Measurements from ENCODE around the gene ARID1B. TPM values are rescaled to one million over a fixed set of nuclear protein-coding genes. Genes with fewer than 3 reads are reported as not detected.
"Not testable (repeated sequence)": the region's sequence is repeated elsewhere in the genome, so short reads cannot be mapped to it uniquely, and the experiment has no call there.

Gene ARID1B
- total RNA-seq, 2 donors from 2014 or later, result 65.1 to 99.4 TPM

DNA sequence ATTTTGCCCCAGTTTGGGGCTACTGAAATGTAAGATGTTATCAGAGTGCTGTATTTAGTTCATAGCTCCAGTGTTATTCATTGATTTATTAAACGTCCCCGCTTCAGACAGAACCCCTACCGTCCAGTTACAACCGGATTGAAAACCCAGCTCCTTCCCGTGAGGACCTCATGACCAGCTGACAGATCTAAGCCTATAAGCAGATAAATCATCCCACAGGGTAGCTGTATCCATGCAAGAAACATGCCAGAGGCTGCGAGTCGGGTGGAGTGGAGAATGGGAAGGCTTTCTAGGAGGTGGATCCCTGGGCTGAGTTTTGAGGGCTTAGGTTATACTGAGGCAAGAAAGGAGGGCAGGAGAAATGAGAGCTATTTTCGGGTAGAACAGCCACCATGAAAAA lies 260.0 kb downstream of the ARID1B start:
- no peak for DNase-seq (ENCODE audit: low spot score)
- intact Hi-C loops (cut with DNase I), result no loop called here
- no peaks in the 10 kb centered on the region for H3K36me3 ChIP-seq
- H3K9me3 ChIP-seq, result no peaks in the 10 kb centered on the region
- TF ChIP-seq POLR2AphosphoS5 (IDR thresholded peaks at IDR 0.05) (no peak), POLR2A (IDR thresholded peaks at IDR 0.05) (no peak)
- TF ChIP-seq, protein P1, sequence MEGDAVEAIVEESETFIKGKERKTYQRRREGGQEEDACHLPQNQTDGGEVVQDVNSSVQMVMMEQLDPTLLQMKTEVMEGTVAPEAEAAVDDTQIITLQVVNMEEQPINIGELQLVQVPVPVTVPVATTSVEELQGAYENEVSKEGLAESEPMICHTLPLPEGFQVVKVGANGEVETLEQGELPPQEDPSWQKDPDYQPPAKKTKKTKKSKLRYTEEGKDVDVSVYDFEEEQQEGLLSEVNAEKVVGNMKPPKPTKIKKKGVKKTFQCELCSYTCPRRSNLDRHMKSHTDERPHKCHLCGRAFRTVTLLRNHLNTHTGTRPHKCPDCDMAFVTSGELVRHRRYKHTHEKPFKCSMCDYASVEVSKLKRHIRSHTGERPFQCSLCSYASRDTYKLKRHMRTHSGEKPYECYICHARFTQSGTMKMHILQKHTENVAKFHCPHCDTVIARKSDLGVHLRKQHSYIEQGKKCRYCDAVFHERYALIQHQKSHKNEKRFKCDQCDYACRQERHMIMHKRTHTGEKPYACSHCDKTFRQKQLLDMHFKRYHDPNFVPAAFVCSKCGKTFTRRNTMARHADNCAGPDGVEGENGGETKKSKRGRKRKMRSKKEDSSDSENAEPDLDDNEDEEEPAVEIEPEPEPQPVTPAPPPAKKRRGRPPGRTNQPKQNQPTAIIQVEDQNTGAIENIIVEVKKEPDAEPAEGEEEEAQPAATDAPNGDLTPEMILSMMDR (IDR thresholded peaks at IDR 0.05), result no peak
- no peaks in the 10 kb centered on the region for H3K27me3 ChIP-seq (replicated peaks; ENCODE audit: insufficient read depth)
- H3K4me1 ChIP-seq (replicated peaks), result peaks cover 8% of the 10 kb centered on the region
- no peak overlapping the region for H3K4me3 ChIP-seq
- no peak overlapping the region for H3K27ac ChIP-seq
- 52% methylated on average over 8 of the region's 8 CpGs for WGBS

DNA sequence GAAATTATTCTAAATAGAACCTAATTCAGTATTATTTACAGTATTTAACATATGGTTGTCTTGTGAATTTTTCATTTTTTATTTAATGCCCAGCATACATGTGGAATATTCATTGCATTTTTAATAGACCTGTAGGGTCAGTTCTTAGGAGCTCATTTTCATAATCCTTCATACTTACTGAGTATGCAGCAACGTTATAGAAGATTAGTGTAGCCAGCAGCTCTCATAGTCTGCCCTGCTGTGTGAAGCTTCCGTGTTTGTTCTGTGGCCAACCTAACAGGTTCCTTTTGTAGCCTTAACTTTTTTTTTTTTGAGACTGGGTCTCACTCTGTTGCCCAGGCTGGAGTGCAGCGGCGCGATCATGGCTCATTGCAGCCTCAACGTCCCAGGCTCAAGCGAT lies 261.4 kb downstream of the ARID1B start:
- Histone ChIP-seq H3K36me3 (no peaks in the 10 kb centered on the region), H3K4me3 (no peak overlapping the region), H3K27ac (no peak overlapping the region), H3K27me3 (replicated peaks; ENCODE audit: insufficient read depth) (no peaks in the 10 kb centered on the region), H3K9me3 (no peaks in the 10 kb centered on the region), H3K4me1 (replicated peaks) (peaks cover 8% of the 10 kb centered on the region)
- no peak for TF ChIP-seq POLR2AphosphoS5 (IDR thresholded peaks at IDR 0.05)
- no peak for TF ChIP-seq POLR2A (IDR thresholded peaks at IDR 0.05)
- TF ChIP-seq, protein P1 (IDR thresholded peaks at IDR 0.05), result no peak
- no peak for DNase-seq (ENCODE audit: low spot score)
- intact Hi-C loops (cut with DNase I), result no loop called here
- 87% methylated on average over 7 of the region's 7 CpGs for WGBS

DNA sequence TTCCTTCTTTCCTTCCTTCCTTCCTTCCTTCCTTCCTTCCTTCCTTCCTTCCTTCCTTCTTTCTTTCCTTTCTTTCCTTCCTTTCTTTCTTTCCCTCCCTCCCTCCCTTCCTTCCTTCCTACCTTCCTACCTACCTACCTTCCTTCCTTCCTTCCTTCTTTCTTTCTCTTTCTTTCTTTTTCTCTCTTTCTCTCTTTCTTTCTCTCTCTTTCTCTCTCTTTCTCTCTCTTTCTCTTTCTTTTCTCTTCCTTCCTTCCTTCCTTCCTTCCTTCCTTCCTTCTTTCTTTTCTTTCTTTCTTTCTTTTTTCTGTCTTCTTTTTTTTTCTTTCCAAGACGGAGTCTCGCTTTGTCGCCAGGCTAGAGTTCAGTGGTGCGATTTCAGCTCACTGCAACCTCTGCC lies 262.5 kb downstream of the ARID1B start:
- 95% methylated on average over 4 of the region's 4 CpGs for WGBS
- H3K36me3 ChIP-seq; H3K27ac ChIP-seq; H3K27me3 ChIP-seq (replicated peaks; ENCODE audit: insufficient read depth); DNase-seq (ENCODE audit: low spot score); H3K9me3 ChIP-seq; H3K4me1 ChIP-seq (replicated peaks); intact Hi-C loops (cut with DNase I); H3K4me3 ChIP-seq: not testable (repeated sequence)

DNA sequence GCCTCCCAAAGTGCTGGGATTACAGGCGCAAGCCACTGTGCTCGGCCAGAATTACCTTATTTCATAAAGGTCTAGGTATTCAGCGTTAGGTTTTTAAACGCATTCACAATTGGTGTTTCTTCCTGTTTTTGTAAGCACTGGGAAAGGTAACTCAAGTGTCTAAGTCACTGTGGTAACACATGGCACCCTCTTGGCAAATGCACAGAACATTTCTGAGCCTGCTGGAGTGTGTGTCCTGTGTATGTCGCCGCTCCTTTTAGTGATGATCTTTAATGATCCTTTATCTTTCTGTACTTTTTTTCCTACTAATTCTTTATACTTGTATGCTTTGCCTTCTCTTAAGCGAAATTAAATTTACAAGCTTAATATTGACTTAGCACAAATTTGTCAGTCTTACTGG lies 263.0 kb downstream of the ARID1B start:
- WGBS, result 91% methylated on average over 7 of the region's 7 CpGs
- intact Hi-C loops (cut with DNase I), result no loop called here

DNA sequence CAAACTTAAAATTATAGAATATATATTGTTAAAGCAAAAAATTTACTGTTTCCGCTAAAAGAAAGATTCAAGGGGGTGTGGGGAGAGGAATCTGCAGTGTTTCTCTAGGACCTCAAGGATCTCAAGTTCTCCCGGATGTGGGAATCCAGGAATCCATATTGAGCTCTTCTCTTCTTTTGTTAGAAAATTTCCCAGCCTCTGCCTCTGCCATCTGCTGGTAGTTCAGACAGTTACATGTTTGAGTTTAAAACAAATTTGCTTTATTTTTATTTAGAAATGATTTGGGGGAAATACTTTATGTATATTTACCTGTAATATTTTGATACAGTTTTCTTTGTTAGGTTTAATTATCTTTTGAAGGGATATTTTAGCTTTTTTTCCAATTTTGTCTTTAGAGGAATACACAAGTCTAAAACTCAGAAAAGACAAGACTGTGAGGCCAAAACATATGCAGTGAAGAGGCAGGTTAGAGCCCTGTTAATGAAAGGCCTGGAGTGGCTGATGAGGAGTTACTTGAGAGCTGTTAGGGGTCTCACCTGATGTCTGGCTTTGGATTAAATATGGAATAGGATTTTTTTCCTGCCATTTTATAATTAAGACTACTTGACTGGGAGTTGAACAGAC lies 268.8 kb downstream of the ARID1B start:
- H3K36me3 ChIP-seq, result no peaks in the 10 kb centered on the region
- no peaks in the 10 kb centered on the region for H3K9me3 ChIP-seq
- H3K4me3 ChIP-seq, result no peak overlapping the region
- TF ChIP-seq, protein P1 (IDR thresholded peaks at IDR 0.05), result peak; percentile 3 to 45 (median 38)
- TF ChIP-seq POLR2A (IDR thresholded peaks at IDR 0.05), result no peak
- intact Hi-C loops (cut with DNase I), result loop anchor here (5.0 kb wide), 1 partner anchor 136 kb away; no protein-coding TSS in a partner anchor
- no peak for DNase-seq (ENCODE audit: low spot score)
- H3K27ac ChIP-seq, result no peak overlapping the region
- WGBS, result 8% methylated on average over 2 of the region's 2 CpGs
- no peaks in the 10 kb centered on the region for H3K27me3 ChIP-seq (replicated peaks; ENCODE audit: insufficient read depth)
- H3K4me1 ChIP-seq (replicated peaks), result peaks cover 4% of the 10 kb centered on the region

More for the DNA sequence above, 263.0 kb downstream of the ARID1B start:
- DNase-seq (ENCODE audit: low spot score), result no peak
- Histone ChIP-seq H3K9me3 (no peaks in the 10 kb centered on the region), H3K4me3 (no peak overlapping the region), H3K4me1 (replicated peaks) (peaks cover 8% of the 10 kb centered on the region), H3K27ac (no peak overlapping the region), H3K36me3 (no peaks in the 10 kb centered on the region), H3K27me3 (replicated peaks; ENCODE audit: insufficient read depth) (no peaks in the 10 kb centered on the region)
- TF ChIP-seq POLR2A (IDR thresholded peaks at IDR 0.05) (no peak), POLR2AphosphoS5 (IDR thresholded peaks at IDR 0.05) (no peak)
- TF ChIP-seq, protein P1 (IDR thresholded peaks at IDR 0.05), result no peak

Data from prostate gland (tissue), 2 donors.